ENCODE measurements around the gene FGD5.

DNA sequence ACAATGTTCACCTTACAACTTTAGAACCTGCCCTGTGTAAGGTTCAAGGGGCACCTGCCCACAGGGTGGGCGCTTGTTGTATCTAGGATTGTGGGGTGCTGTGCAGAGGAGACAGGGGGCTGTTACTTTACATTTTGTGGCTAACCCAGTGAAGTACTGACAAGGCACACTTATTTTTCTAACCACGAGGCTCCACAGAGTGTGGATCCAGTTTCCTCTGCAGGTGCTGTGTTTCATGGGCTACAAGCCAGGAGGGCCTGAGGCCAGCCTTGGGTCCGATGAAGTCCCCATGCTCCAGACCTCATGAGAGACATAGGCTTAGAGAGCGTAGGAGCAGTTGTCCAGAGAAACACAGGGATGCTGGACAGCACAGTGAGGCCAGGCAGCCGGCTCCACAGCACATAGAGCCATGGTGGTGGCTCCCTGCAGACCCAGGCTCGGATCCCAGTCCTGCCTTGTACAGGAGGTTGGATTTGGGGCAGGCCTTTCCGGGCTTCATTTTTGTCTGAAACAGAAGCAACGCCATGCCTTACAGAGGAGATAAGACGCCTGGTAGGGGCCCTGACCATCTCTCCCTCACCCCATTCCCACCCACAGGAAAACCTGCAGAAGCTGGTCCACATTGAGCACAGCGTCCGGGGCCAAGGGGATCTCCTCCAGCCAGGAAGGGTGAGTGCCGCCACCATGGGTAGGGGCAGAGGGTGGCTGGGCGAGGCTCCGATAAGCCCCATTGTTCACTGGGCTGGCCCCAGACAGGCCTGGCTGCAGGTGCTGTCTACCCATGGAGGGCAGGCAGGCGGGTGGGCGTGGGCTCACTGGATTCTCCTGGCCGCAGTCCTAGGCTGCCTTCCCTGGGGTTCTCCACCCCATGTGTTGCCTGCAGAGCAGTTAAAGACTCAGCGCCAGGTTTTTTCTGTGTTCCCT is 88.5 kb downstream of the FGD5 start:
- TF ChIP-seq, protein P1, sequence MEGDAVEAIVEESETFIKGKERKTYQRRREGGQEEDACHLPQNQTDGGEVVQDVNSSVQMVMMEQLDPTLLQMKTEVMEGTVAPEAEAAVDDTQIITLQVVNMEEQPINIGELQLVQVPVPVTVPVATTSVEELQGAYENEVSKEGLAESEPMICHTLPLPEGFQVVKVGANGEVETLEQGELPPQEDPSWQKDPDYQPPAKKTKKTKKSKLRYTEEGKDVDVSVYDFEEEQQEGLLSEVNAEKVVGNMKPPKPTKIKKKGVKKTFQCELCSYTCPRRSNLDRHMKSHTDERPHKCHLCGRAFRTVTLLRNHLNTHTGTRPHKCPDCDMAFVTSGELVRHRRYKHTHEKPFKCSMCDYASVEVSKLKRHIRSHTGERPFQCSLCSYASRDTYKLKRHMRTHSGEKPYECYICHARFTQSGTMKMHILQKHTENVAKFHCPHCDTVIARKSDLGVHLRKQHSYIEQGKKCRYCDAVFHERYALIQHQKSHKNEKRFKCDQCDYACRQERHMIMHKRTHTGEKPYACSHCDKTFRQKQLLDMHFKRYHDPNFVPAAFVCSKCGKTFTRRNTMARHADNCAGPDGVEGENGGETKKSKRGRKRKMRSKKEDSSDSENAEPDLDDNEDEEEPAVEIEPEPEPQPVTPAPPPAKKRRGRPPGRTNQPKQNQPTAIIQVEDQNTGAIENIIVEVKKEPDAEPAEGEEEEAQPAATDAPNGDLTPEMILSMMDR (IDR thresholded peaks at IDR 0.05; ENCODE audit: low read depth, low read length, poor library complexity, severe bottlenecking), result no peak
- no peak for TF ChIP-seq EZH2phosphoT487 (IDR thresholded peaks at IDR 0.05; ENCODE audit: borderline replicate concordance, low read length)
